Retinal pigment epithelial cell (primary cell): ENCODE results near the gene STMN3.

Source experiments
- DNase-seq: peaks from one replicate; pipeline ENCODE4 v3.0.0-alpha.2; 2010; ENCODE audit warnings: low read depth
- H3K4me3 ChIP-seq: 2 replicates; pipeline ENCODE4 v1.5.1; 2011; ENCODE audit warnings: mild to moderate bottlenecking, low read length, control low read depth, moderate library complexity
- CTCF ChIP-seq: conservative IDR thresholded peaks from 2 replicates; pipeline ENCODE4 v1.5.1; 2011; ENCODE audit warnings: low read depth, low read length, control low read depth, inconsistent platforms

The STMN3 gene

GRCh38 chr20:63686492-63687321, 33.5 kb upstream of the STMN3 start:
- H3K4me3 ChIP-seq, result no peak overlapping the region
- TF ChIP-seq CTCF, result no peak

GRCh38 chr20:63686094-63686491, 32.9 kb upstream of the STMN3 start:
- no peak overlapping the region for H3K4me3 ChIP-seq
- DNase-seq, result no peak
- TF ChIP-seq CTCF, result no peak

More at GRCh38 chr20:63686492-63687321, 33.5 kb upstream of the STMN3 start:
- peak; percentile 54 for DNase-seq

- H3K4me3 ChIP-seq, result no peak overlapping the region
- no peak for DNase-seq
- no peak for TF ChIP-seq CTCF
Observed at GRCh38 chr20:63685269-63686026, 32.2 kb upstream of the STMN3 start.

- no peak overlapping the region for H3K4me3 ChIP-seq
- TF ChIP-seq CTCF, result no peak
- peak; percentile 85 for DNase-seq
Observed at GRCh38 chr20:63682384-63683139, 29.3 kb upstream of the STMN3 start.

- no peak overlapping the region for H3K4me3 ChIP-seq
- no peak for TF ChIP-seq CTCF
- DNase-seq, result no peak
Observed at GRCh38 chr20:63681609-63682142, 28.5 kb upstream of the STMN3 start.

- no peak for TF ChIP-seq CTCF
- DNase-seq, result no peak
- no peak overlapping the region for H3K4me3 ChIP-seq
Observed at GRCh38 chr20:63680857-63681608, 27.8 kb upstream of the STMN3 start.
